Hepatocyte (in vitro differentiated cells): ENCODE results near the gene TPSB2. TPM values are rescaled to one million over a fixed set of nuclear protein-coding genes. Genes with fewer than 3 reads are reported as not detected.

ENCODE experiments used
- DNase-seq: peaks from one replicate; pipeline ENCODE4 v3.0.0-alpha.2; 2016; ENCODE audit warnings: low spot score
- H2AFZ ChIP-seq: fragments of 200-600 bp; sonication (generic); 2 replicates; pipeline ENCODE4 v1.6.0; 2016; ENCODE audit warnings: antibody characterized with exemption, mild to moderate bottlenecking
- H3K27ac ChIP-seq: fragments of 200-600 bp; sonication (generic); 2 replicates; pipeline ENCODE4 v1.5.1; 2016; ENCODE audit warnings: mild to moderate bottlenecking
- H3K27me3 ChIP-seq: fragments of 200-600 bp; sonication (generic); 2 replicates; pipeline ENCODE4 v1.6.1; 2016
- H3K36me3 ChIP-seq: fragments of 200-600 bp; sonication (generic); replicated peaks from 2 replicates; pipeline ENCODE4 v1.5.1; 2016; ENCODE audit warnings: low read depth; ENCODE audit not compliant: insufficient read depth
- H3K4me1 ChIP-seq: fragments of 200-600 bp; sonication (generic); 2 replicates; pipeline ENCODE4 v1.5.1; 2016; ENCODE audit warnings: mild to moderate bottlenecking, moderate library complexity; ENCODE audit not compliant: insufficient read depth
- H3K4me2 ChIP-seq: fragments of 200-600 bp; sonication (generic); 2 replicates; pipeline ENCODE4 v1.6.0; 2016
- H3K4me3 ChIP-seq: fragments of 200-600 bp; sonication (generic); 2 replicates; pipeline ENCODE4 v1.5.1; 2016; ENCODE audit warnings: mild to moderate bottlenecking
- H3K79me2 ChIP-seq: fragments of 200-600 bp; sonication (generic); 2 replicates; pipeline ENCODE4 v1.6.0; 2017; ENCODE audit warnings: mild to moderate bottlenecking
- H3K9me2 ChIP-seq: fragments of 200-600 bp; sonication (generic); replicated peaks from 2 replicates; pipeline ENCODE4 v1.6.0; 2017; ENCODE audit warnings: mild to moderate bottlenecking; ENCODE audit not compliant: insufficient read depth
- H3K9me3 ChIP-seq: fragments of 200-600 bp; sonication (generic); 2 replicates; pipeline ENCODE4 v1.5.1; 2016; ENCODE audit warnings: low read depth, mild to moderate bottlenecking
- H4K20me1 ChIP-seq: fragments of 200-600 bp; sonication (generic); 2 replicates; pipeline ENCODE4 v1.6.0; 2016; ENCODE audit warnings: mild to moderate bottlenecking; ENCODE audit not compliant: insufficient read depth, poor library complexity, severe bottlenecking
- EZH2 ChIP-seq: fragments of 200-600 bp; sonication (generic); IDR thresholded peaks from 2 replicates; pipeline ENCODE4 v1.6.1; 2016; ENCODE audit warnings: antibody characterized with exemption, mild to moderate bottlenecking, borderline replicate concordance
- EZH2phosphoT487 ChIP-seq: fragments of 200-600 bp; sonication (generic); IDR thresholded peaks from one replicate; pipeline ENCODE4 v1.6.1; 2018; ENCODE audit warnings: antibody characterized with exemption, mild to moderate bottlenecking, low read depth, moderate library complexity; ENCODE audit not compliant: unreplicated experiment, severe bottlenecking
- WGBS: methylation state at CpG from one replicate; pipeline ENCODE4 v1.1.6; 2016; ENCODE audit warnings: low lambda C conversion rate; ENCODE audit errors: missing lambda C conversion rate; 5-methylcytosine and 5-hydroxymethylcytosine counted together
- polyA plus RNA-seq: library from polyadenylated mRNA; unstranded; fragments of >200 nt; fragmentation: Nextera tagmentation; extraction: Ambion mirVana; gene quantifications from 2 replicates; pipeline ENCODE4 v1.2.1, GENCODE V29; 2016
- total RNA-seq: library from RNA; depleted of rRNA; stranded (reverse); fragments of >200 nt; gene quantifications from 2 replicates; pipeline ENCODE4 v1.2.3, GENCODE V29; 2014
- TF ChIP-seq, protein P1 (sequence below): fragments of 200-600 bp; sonication (generic); IDR thresholded peaks from 2 replicates; pipeline ENCODE4 v1.5.1; 2016; ENCODE audit warnings: antibody characterized with exemption, mild to moderate bottlenecking; ENCODE audit not compliant: poor library complexity

The TPSB2 gene
- total and polyA plus RNA-seq, 2 experiments from 2014 or later = not detected

- no peaks in the 10 kb centered on the region for H3K36me3 ChIP-seq
- no peaks in the 10 kb centered on the region for H3K9me3 ChIP-seq
- no peaks in the 10 kb centered on the region for H3K9me2 ChIP-seq
- WGBS = 90% methylated on average over 38 of the region's 38 CpGs
- TF ChIP-seq, protein P1, sequence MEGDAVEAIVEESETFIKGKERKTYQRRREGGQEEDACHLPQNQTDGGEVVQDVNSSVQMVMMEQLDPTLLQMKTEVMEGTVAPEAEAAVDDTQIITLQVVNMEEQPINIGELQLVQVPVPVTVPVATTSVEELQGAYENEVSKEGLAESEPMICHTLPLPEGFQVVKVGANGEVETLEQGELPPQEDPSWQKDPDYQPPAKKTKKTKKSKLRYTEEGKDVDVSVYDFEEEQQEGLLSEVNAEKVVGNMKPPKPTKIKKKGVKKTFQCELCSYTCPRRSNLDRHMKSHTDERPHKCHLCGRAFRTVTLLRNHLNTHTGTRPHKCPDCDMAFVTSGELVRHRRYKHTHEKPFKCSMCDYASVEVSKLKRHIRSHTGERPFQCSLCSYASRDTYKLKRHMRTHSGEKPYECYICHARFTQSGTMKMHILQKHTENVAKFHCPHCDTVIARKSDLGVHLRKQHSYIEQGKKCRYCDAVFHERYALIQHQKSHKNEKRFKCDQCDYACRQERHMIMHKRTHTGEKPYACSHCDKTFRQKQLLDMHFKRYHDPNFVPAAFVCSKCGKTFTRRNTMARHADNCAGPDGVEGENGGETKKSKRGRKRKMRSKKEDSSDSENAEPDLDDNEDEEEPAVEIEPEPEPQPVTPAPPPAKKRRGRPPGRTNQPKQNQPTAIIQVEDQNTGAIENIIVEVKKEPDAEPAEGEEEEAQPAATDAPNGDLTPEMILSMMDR = no peak
- TF ChIP-seq EZH2phosphoT487 = no peak
- no peak for TF ChIP-seq EZH2
- H2AFZ ChIP-seq = no peak overlapping the region
- no peak overlapping the region for H3K27ac ChIP-seq
- no peak overlapping the region for H3K4me2 ChIP-seq
- H3K79me2 ChIP-seq = no peaks in the 10 kb centered on the region
- H3K4me3 ChIP-seq = no peak overlapping the region
- H4K20me1 ChIP-seq = no peaks in the 10 kb centered on the region
- no peaks in the 10 kb centered on the region for H3K27me3 ChIP-seq
- no peak for DNase-seq
- peaks cover 3% of the 10 kb centered on the region for H3K4me1 ChIP-seq
Measured at GRCh38 chr16:1223355-1224214, 6.4 kb downstream of the TPSB2 start.

DNA sequence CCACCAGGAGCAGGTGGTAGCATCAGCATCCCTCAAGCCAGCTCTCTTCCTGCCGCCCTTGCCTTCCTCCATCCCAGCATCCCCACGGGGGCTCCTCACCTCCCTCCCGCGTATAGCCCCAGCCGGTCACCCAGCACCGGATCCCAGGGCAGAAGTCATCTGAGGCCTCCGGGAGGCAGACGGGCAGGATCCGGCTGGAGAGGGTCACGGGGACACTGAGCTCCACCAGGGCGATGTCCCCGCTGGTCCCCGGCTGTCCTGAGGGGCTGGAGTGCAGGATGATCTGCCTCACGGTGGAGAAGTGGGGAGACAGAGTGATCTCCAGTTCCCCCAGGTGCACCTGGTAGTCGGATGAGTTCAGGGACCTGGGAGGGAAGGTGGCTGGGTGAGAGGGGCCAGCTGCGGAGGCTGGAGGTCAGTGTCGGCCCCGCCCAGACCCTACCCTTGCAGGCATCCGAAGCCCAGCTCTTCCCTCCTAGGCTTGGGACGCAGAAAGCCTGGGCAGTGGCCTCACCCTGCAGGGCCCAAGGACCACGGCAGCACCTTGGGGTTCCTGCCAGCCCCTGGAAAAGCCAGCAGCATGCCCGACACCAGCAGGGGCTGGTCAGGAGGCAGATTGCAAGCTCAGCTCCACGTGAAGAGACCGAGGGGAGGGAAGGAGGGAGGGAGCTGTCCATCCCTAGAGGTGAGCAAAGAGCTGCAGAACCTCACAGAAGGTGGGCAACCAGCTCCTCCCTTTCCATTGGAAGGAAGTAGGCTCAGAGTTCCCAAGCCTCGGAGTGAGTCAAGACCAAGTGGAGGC, 7.2 kb downstream of the TPSB2 start:
- H3K36me3 ChIP-seq = no peaks in the 10 kb centered on the region
- TF ChIP-seq, protein P1 = no peak
- no peak for TF ChIP-seq EZH2
- no peak for TF ChIP-seq EZH2phosphoT487
- H3K4me2 ChIP-seq = no peak overlapping the region
- no peaks in the 10 kb centered on the region for H3K9me2 ChIP-seq
- 86% methylated on average over 25 of the region's 25 CpGs for WGBS
- no peaks in the 10 kb centered on the region for H4K20me1 ChIP-seq
- no peaks in the 10 kb centered on the region for H3K79me2 ChIP-seq
- no peak overlapping the region for H2AFZ ChIP-seq
- peaks cover 3% of the 10 kb centered on the region for H3K4me1 ChIP-seq
- no peak for DNase-seq
- H3K4me3 ChIP-seq = no peak overlapping the region
- H3K9me3 ChIP-seq = no peaks in the 10 kb centered on the region
- no peaks in the 10 kb centered on the region for H3K27me3 ChIP-seq
- H3K27ac ChIP-seq = no peak overlapping the region

DNA sequence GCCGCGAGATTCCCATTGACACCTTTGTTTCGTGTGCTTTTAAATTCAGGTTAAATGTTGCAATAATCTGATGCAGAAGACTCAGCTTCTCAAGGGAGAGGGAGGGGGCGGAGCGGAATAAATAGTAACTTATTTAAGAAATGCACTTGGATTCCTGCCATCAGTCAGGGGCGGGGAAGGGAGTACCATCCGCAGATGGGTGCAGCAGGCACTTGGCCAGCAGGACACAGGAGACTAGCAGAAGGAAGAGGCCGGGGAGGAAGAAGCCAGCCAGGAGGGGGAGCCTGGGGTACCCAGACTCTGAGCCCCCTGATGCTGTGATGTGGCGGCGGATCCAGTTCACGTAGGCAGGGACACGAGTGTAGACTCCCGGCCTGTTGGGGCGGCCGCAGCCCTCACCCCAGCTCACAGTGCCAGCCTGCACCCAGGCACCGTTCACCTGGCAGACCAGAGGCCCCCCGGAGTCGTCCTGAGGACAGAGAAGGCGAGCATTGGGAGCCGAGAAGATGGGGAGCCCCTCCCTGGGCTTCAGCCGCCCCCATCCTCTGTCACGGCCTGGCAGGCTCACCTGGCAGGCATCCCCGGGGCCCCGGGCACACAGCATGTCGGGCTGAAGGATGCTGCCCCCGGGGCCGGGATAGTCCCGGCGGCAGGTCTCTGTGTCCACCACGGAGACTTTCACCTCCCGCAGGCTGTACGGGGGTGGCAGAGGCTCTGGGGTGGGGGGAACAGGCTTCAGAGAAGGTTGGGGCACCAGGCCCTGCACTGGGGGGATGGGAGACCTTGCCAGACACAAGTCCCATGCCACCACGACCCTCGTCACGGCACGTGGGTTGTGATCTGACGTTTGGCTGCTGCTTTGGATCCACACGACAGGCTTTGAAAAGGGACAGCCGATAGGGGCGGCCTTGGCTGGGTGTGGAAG, 8.1 kb downstream of the TPSB2 start:
- Histone ChIP-seq H3K4me2 (no peak overlapping the region), H4K20me1 (no peaks in the 10 kb centered on the region), H3K27me3 (no peaks in the 10 kb centered on the region), H3K9me2 (no peaks in the 10 kb centered on the region), H3K36me3 (no peaks in the 10 kb centered on the region), H3K4me3 (no peak overlapping the region), H2AFZ (no peak overlapping the region), H3K4me1 (peaks cover 3% of the 10 kb centered on the region), H3K9me3 (no peaks in the 10 kb centered on the region), H3K27ac (no peak overlapping the region), H3K79me2 (no peaks in the 10 kb centered on the region)
- TF ChIP-seq, protein P1 = no peak
- TF ChIP-seq EZH2phosphoT487 = no peak
- TF ChIP-seq EZH2 = no peak
- DNase-seq = no peak
- WGBS = 90% methylated on average over 40 of the region's 40 CpGs
